DMS53 treated with DMSO at 0.1 percent for 48 hours (cell line): ENCODE results near the gene SPATS1.
A peak's percentile ranks its signal among the peaks of the same experiment; 100 is the strongest.
"Not testable (repeated sequence)": the region's sequence is repeated elsewhere in the genome, so short reads cannot be mapped to it uniquely, and the experiment has no call there.

Experiments used
- DNase-seq: peaks from one replicate; lab custom pipeline; 2025; ENCODE audit not compliant: unreplicated experiment; lab: John Stamatoyannopoulos, UW

Gene SPATS1

DNA sequence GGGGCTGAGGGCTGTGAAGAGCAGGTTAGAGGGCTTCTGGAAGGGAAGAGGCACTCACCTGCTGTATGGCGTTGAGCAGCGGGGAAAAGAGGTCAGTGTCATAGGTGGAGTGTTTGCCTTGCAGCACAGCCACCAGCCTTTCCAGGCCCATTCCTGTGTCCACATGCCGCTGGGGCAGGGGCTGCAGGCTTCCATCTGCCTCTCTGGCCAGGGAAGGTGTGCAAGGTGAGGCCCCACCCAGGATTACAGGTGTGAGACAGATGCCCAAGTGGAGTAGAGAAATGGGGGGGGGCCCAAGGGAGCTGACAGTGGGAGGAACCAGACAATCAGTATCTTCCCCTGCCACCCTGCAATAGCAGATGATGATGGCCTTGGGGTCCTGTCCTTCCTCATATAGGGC, 32.2 kb upstream of the SPATS1 start:
- DNase-seq = no peak

DNA sequence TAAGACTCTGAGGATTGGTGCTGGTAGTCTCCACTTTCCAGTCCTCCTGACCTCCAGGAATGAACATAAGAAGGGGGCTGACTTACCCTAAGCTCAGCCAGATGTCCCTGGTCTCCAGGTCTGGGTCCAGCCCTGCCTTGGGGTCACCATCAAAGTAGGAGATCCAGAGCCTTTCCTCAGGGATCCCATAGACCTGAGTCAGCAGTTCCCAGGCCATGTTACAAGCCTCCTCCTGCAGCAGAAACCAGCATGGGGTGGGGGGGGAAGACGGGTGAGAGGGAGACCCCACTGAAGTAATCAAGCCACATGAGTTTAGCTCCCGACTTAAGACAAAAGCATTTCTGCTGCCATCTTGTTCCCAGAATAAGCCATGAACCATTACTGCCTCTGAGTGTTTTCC, 31.1 kb upstream of the SPATS1 start:
- no peak for DNase-seq

DNA sequence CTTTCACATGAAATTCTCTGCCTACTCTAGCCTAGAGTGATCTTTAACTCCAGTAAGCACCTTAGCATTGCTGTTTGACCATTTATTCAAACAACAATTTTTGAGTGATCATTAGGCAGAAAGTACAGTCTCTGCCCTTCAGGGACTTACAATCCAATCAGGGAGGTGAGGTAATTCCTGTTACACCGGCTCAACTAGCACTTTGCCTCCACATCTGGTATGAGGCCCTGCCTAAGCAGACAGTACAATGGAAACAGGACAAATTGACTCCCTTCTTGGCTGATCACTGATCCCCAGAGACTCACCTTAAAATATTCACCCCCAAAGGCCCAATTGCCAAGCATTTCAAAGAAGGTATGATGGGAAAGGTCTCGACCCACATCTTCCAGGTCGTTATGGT, 30.7 kb upstream of the SPATS1 start:
- DNase-seq = no peak

DNA sequence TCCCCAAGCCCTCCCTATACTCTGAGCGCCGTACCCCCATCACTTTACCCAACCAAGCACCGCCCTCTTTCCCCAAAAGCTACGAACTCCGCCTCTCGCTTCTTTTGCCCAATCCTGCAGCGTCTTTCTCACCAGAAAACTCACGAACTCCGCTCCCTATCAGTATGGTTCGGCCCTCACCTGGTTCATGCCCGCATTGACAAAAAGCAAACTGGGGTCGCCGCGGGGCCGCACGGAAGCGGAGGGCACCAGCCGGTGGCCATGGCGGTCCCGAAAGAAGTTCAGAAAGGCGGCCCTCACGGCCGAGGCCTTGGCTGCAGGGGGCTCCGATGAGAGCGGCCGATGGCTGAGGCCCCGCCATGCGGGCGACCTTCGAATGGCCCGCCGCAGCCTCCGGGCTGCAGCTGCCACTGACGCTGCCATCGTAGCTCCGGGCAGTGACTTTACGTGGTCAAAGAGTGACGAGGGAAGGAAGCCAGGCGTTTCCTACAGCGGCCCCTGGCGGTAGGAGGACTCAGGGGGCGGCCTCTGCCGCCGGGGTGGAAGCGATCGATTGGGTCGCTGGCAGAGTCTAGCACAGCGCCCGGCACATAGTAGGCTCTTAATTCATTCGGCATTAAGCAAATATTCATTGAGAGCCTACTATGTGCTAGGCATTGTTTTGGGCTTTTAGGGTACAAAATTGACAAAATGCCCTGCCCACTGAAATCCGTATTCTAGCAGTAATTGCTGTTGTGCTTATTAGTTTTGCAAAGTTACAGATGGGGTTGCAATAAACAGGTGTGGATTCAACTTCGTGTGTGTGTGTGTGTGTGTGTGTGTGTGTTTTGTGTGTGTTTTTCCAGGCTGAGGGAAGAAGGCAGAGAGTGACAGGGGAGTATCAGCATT, 29.3 kb upstream of the SPATS1 start, which contains the start of gene AARS2:
AARS2 (minus strand) TSS at position 447 of the 888 bp plus-strand sequence; CDS start at position 423, 24 bp downstream.
- peak; percentile 58 for DNase-seq

DNA sequence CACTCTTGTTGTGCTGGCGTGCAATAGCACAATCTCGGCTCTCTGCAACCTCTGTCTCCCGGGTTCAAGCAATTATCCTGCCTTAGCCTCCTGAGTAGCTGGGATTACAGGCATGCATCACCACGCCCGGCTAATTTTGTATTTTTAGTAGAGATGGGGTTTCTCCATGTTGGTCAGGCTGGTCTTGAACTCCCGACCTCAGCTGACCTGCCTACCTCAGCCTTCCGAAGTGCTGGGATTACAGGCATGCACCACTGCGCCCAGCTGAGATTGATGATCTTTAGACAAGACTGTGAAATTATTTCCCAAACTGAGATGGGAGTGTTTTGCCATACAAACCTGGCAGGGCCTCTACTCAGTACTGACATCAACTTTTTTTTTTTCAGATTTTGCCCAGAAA, 27.8 kb upstream of the SPATS1 start:
- DNase-seq = not testable (repeated sequence)

DNA sequence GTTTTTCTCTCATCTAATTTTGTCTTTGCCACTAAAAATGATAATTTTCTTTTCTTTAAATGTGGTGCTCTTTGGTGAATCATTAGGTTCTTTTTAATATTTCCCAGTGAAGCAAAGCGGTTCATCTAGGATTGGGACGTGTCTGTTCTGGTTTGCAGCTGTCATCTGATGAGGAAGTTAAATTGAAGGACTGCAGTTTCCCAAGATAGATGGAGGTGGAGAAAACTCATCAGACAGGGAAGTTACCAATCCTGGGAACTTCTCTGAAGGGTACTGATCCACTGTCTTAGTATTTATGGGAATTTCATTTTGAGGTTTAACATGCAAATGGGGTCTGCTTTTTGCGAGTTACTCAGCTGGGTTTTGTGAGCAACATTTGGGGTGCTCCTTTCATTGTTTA, 26.9 kb upstream of the SPATS1 start:
- no peak for DNase-seq

DNA sequence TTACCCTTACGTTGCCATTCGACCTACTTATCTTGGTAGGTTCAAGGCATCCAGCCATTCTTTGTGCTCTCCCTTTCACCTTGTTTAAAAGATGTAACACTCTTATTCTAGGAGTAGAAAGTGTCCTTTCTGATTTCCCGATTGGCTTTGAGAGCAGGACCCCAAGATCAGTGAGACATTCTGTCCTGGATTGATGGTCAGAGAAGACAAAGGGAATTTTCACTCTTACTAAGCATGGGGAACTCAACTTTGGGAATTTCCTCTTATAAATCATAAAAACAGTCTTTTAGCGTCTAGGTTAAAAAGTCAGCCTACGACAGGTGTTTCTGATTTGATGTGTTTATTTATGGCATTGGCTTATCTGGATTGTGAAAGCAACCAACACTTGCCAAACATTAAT, 26.5 kb upstream of the SPATS1 start:
- no peak for DNase-seq

DNA sequence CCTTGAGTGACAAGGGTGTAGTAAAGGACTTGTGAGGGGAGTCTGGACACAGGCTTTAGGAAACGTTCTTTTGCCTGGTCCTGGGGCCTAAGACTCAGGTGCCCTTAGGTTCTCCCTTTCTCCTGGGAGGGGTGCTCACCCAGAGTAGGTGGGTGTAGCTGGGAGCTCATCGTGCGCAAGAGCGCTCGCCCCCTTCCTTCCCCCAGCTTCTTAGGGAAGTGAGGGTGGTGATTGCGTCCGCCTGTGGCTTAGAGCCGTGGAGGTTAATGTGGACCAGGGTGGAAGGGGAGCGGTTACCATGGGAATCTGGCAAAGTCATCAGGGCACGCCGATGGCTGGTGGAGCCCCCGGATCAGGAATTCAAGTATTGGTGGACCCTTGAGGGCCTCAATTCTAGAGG, 26.0 kb upstream of the SPATS1 start:
- DNase-seq = no peak

DNA sequence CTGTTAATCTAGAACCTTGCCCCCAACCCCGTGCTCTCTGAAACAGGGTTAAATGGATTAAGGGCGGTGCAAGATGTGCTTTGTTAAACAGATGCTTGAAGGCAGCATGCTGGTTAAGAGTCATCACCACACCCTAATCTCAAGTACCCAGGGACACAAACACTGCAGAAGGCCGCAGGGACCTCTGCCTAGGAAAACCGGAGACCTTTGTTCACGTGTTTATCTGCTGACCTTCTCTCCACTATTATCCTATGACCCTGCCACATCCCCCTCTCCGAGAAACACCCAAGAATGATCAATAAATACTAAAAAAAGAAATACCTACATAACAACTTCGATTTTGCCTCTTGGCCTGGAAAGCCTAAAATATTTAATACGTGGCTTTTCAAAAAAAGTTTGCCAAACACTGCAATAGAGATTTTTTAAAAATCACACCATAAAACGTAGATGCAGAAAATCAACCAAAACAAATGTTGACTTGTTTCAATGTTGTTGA, 25.3 kb upstream of the SPATS1 start:
- not testable (repeated sequence) for DNase-seq

DNA sequence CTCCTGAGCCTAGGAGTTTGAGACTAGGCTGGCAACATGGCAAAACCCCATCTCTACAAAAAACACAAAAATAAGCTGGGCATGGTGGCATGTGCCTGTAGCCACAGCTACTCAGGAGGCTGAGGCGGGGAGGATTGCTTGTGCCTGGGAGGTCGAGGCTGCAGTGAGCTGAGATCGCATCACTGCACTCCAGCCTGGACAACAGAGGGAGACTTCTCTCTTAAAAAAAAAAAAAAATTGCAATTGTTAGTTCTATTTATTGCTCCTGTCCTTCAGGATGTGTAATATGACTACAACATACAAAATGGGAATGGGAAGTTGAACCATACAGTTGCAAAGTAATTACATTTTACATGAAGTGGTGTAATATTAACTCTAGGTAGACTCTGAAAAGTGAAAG, 21.2 kb upstream of the SPATS1 start:
- DNase-seq = no peak

DNA sequence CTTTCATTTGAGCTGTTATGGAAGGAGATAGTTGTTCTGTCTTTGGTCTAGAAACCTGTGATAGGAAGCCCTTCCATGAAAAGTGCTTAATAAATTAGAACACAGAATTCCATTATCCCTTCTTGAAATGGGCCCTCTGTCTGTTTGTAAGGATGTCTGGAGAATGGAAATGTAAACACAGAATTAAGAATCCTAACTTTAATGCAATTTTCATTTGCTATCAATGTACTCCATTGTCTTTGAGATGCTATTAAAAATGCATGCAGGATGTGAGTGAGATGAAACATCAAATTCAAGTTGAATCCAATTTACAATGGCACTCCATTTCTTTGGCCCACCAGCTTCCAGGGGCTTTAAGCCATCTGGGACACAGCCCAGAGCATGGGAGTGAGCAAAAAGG, 15.4 kb upstream of the SPATS1 start:
- DNase-seq = no peak

DNA sequence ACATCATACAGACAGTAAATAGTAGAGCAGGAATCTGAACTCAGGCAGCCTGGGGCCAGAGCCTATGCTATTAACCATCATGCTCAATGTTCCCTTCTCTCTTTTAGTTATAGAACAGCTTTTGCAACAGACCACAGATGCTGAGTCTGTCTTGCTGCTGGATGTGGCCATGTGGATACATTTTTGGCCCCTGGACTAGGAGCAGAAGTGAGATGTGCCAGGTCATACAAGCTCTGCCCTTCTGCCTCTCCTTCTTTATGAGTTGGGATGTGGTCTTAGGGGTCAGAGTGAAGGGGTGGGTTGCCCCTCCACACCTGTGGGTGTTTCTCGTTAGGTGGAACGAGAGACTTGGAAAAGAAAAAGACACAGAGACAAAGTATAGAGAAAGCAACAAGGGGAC, 14.7 kb upstream of the SPATS1 start:
- DNase-seq = no peak

DNA sequence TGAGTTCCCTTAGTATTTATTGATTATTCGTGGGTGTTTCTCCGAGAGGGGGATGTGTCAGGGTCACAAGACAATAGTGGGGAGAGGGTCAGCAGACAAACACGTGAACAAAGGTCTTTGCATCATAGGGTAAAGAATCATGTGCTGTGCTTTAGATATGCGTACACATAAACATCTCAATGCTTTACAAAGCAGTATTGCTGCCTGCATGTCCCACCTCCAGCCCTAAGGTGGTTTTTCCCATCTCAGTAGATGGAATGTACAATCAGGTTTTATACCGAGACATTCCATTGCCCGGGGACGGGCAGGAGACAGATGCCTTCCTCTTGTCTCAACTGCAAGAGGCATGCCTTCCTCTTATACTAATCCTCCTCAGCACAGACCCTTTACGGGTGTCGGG, 14.2 kb upstream of the SPATS1 start:
- not testable (repeated sequence) for DNase-seq

DNA sequence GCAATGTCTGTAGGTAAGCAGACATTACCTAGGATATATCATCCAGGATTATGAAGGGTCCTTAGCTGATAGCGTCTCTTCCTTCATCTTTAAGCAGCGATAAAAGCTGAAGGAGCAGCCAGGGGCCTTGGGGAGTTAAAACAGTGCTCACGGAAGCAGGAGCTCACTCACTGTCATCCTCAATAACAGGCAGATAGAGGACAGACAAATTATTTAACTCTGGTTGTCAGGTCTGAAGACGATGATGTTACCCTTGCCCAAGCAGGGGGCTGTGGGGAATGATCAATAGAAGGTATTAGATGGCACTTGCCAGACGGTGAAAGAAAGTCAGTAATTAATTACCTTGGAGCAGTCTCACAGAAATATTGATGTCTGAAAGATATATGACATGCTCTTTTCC, 12.6 kb upstream of the SPATS1 start:
- no peak for DNase-seq

DNA sequence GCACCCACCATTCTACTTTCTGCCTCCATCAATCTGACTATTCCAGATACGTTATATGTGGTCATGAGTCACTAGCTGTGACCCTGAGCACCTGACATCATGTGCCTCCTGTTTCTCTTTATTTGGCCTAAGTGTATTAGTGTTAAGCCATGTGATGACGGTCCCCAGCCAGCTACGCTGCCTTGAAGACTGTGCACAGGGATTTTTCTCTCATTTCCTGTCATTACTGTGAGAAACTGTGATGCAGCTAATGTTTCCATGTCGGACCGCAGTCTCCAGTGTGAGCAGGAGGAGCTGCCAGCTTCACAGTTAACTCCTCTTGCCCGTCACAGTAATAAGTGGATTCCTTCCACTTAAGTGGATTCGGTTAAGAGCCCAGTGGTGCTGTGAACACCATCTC, 9.9 kb upstream of the SPATS1 start:
- no peak for DNase-seq

DNA sequence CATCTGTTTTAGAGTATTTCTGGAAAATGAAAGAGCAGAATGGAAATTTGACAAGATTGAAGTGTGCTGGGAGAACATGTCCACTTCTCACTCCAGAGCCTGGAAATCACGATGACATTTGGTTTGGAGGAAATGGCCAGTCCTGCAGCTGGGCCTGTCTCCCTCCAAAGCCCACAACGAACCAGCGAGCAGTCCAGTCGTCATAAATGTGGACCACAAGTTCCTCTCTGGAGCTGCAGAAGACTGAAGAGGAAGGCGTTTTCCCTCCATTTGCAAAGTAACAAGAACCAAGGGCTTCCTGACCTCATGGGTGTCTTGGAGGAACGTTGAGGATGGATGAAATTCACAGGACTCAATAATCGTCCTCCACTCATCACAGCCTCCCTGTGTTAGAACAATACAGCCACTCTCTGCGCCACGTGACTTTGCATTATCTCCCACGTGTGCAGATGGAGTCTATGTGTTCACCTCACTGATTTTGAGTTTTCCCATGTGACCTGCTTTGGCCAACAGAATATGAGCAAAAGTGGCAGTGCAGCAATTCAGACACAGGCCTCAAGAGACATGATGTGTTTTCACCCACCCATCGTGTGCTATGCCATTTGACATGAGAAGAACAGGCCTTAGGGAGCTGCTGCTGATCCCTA, 9.1 kb upstream of the SPATS1 start:
- no peak for DNase-seq

DNA sequence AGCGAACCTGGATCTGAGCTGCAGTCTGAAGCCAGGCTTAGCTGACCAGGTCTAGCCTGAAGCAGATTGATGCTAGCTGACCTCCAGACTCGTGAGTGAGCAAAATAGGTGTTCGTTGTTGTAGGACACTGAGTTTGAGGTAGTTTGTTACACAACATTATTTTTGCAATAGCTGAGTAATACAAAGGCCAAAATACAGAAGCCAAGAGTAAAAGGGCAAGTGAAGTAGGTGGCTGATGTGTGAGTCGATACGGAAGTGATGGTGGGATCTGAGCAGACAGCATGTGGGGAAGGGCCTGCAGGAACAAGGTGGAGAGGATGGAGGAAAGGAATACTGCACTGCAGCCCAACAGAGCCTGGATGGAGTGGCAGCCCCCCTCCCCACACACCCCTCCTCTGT, 8.5 kb upstream of the SPATS1 start:
- no peak for DNase-seq

DNA sequence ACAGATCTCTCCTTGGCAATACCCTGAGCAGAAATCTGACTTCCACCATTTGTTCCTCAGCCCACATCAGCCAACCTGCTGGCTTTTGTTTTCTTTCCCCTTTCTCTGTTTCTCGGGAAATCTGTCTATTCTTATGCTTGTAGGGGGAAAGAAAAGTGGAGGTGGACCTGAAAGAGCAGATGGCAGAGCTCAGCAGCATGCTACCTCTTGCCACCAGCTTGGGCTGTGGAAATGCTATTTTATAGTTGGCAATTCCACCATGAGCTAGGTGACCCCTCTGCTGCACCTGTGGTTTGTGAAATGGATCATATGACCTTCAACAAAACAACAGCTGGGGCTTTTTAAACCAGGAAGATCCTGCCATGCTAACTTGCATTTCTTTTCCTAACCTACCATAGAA, 6.8 kb upstream of the SPATS1 start:
- no peak for DNase-seq

DNA sequence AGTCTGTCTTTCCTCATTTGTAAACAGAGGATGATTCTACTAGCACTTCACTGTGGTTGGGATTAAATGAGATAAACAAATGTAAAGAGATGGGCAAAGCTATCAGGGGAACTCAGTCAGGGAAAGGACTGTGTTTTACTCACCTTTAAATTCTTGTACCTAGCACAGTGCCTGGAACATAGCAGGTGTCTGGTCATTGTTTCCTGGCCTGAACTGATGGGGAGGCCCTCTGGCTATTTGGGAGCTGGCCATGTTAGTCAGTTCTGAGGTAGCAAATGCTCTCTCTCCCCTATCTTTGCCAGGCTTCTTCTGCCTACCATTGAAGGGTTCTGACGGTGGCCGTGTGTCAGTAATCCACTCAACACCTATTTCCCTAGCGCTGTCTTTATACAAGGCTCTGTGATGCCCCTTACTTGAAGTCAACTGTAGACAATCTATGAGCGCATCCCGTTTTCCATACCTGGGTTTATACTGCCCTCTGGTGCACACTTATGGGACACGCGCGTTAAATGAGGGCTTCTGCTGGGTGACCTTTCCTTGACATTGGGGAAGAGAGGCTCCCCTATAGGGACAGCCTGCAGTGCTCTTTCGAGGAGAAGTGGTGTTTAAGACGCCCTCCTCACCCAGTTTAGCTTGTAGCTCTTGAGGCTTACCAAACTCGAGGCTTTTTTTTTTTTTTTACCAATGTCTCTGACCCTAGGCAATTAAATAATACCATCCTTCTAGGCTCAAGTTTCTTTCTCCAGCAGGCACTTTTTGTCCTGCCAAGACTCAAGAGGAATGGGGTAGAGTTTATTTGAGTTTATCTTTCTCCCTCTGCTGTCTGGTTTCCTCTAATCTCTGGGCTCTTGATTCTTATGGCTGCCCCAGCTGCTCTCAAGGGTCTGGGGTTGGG, 4.0 kb upstream of the SPATS1 start:
- peak; percentile 58 for DNase-seq

DNA sequence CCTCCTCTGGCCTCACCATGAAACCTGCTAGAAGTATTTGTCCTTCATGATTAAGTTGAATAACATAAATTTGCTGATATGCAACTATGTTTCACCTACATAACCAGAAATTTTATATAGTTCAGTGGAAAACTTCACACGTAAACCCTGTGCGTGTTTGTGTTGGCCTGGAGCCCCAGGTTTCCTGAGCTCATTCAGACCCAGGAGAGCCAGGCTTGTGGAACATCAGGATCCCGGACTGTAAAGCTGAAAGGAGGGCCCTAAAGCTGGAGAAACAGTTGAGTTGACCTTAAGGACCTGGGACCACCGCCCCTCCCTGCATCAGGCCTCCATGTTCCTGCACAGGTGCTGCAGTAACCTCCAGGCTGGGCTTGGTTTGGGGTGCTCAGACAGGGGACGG, 3.1 kb upstream of the SPATS1 start:
- no peak for DNase-seq
